Measurements from ENCODE around the gene FAM229A. TPM values are rescaled to one million over a fixed set of nuclear protein-coding genes. Genes with fewer than 3 reads are reported as not detected.

Gene FAM229A, protein sequence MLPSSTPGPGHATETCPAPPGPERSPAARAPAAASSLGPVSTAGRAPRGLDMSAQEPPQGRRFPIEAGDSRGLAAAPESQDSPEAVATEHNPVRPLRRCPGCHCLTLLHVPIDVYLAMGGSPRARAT
- 0.71 and 1.1 TPM in 2 replicates for total RNA-seq

DNA sequence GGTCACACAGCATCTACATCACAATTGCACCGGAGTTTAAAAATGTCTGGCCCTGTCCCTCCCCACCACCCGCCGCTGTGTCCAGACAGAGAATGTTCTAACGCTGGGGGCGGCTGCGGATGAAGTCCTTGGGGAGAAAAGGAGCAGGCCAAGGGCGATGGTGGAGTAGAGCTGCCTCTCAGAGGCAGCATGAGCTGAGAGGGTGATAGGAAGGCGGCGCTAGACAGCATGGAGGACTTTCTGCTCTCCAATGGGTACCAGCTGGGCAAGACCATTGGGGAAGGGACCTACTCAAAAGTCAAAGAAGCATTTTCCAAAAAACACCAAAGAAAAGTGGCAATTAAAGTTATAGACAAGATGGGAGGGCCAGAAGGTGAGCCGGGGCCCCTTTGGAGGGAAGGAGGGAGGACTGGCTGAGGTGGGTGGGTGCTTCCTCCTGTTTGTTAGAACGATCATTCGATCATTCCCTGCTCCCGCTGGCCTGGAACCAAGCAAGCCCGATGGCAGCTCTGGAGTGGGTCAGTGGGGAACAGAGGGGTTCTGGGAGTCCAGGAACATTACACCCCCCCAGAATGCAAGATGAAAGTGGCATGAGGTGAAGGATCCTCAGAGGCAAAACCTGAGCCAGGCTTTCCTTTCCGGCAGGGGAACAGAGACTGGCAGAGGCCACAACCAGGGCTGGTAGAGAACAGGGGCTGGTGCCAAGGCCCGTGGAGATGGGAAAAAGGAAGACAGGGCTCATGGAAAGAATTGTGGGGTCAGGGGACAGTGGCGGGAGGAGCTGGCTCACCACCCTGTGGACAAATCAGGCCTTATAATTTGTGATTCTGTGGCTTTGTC, at the start of gene FAM229A, which contains the start of gene TSSK3:
Gene FAM229A, minus strand, starts transcription at position 12 of the 840 bp plus-strand sequence. CDS start 394 bp downstream, outside the sequence.
Gene TSSK3, plus strand, starts transcription at position 66 of the 840 bp plus-strand sequence. Its CDS starts 163 bp downstream, at position 229.

DNA sequence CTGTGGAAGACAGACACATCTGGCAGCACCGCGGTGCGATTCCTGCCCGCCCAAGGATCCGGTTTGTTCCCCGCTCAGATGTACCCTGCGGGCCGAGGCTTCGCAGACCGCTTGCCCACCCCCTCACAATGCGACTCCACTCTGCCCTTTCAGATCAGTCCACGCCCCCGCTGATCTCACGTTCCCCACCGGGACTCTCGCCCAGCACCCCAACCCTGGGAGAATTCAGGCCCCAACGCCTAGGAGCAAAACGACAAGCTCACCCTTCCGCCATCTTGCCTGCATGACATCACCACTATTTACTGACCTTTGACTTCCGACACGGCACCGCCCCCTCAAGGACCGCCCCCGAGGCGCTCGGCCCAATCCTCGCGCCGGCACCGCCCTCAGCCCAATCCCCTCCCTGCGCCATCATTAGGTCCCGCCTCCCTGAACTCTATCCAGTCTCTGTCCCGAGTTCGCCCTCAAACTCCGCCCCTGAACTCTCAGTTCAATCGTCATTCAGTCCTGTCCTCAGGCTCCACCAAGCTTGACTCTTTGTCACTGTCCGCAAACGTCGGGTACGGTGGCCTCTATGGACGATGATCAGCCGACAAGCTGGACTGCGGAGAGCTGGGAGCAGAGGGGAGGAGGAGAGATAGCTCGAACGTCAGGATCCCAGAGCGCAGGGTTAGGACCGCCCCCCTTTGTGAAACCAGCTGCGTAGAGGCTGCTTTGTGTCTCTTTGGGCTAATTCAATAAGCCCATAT, 32.0 kb upstream of the FAM229A start, which contains the start of gene BSDC1:
Gene BSDC1, minus strand, starts transcription at position 301 of the 749 bp plus-strand sequence. Its CDS starts 27 bp downstream, at position 274.

DNA sequence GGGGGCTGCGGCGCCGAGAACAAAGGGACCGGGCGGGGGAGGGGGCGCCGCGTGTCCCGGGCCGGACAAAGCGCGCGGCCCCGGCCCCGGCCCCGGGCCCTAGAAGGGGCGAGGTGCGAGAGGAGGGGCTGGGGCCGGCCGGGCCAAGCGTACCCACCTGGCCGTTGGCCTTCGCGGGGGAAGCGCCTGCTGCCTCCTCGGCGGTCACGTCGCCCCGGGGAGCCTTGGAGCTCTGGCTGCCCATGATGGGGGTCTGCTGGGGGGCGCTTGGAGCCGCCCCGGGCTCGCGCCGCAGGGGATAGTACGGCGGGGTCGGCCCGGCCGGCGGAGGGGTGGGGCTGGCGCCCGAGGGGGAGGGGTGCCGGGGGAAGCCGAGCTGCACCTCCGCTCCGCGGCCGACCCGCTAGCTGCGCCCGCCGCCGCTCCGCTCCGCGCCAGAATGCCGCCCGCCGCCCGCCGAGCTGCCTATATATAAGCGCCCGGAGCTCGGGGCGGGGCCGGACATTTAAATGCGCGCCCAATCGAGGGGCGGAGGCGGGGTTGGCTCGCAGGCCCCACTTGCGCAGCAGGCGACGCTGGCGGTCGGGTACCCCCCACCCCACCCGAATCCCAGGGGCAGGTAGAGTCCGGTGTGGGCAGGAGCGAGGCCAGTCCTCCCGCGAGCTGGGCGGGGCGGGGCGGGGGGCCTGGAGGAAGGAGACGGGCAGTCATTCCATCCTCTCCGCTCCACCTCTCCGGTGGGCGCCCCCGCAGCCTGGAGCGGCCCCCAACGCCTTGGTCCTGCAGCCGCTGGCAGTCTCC, 26.3 kb downstream of the FAM229A start, which contains the start of gene MARCKSL1:
Gene MARCKSL1, minus strand, starts transcription at position 444 of the 801 bp plus-strand sequence. Its CDS starts 200 bp downstream, at position 244.

Other genes starting within 250 kb of the FAM229A start
- 101 and 107 TPM in 2 replicates for gene TXLNA, start 182.8 kb downstream of the FAM229A start, total RNA-seq
- 10.3 and 14.2 TPM in 2 replicates for gene CCDC28B, start 161.9 kb downstream of the FAM229A start, total RNA-seq
- 1.0 and 1.3 TPM in 2 replicates for gene IQCC, start 156.8 kb downstream of the FAM229A start, total RNA-seq
- under 0.01 TPM in 1 of 2 replicates, not detected in the other for gene DCDC2B, start 153.4 kb downstream of the FAM229A start, total RNA-seq
- gene TMEM234, start 140.1 kb downstream of the FAM229A start, total RNA-seq, result 19.6 and 20.2 TPM in 2 replicates
- 340 and 378 TPM in 2 replicates for gene EIF3I, start 140.1 kb downstream of the FAM229A start, total RNA-seq
- 0.28 and 0.83 TPM in 2 replicates for gene FAM167B, start 115.3 kb downstream of the FAM229A start, total RNA-seq
- gene LCK, start 111.2 kb downstream of the FAM229A start, total RNA-seq, result not detected in 2 replicates
- gene HDAC1, start 70.4 kb downstream of the FAM229A start, total RNA-seq, result 80.1 and 85.1 TPM in 2 replicates
- gene MARCKSL1, start 26.3 kb downstream of the FAM229A start, total RNA-seq, result 16.6 and 25.0 TPM in 2 replicates
- 0.43 and 0.65 TPM in 2 replicates for gene TSSK3, start 54 bp upstream of the FAM229A start, total RNA-seq
- 56.3 and 58.9 TPM in 2 replicates for gene BSDC1, start 32.0 kb upstream of the FAM229A start, total RNA-seq
- under 0.01 TPM in 1 of 2 replicates, not detected in the other for gene ZBTB8B, start 102.6 kb upstream of the FAM229A start, total RNA-seq
- gene ZBTB8A, start 176.9 kb upstream of the FAM229A start, total RNA-seq, result 5.3 and 6.5 TPM in 2 replicates

Data from smooth muscle cell of bladder (primary cell).